GM12892 (cell line): ENCODE results near the gene TLX2. TPM values are rescaled to one million over a fixed set of nuclear protein-coding genes. Genes with fewer than 3 reads are reported as not detected.
"Not testable (repeated sequence)": the region's sequence is repeated elsewhere in the genome, so short reads cannot be mapped to it uniquely, and the experiment has no call there.

Experiments used
- DNase-seq: peaks from one replicate; pipeline ENCODE4 v3.0.0; 2011; ENCODE audit not compliant: insufficient read length
- FAIRE-seq: peaks from 2 replicates; lab custom pipeline; 2011; peaks lifted over from hg19 to GRCh38; lab: Jason Lieb, UNC
- POLR2A ChIP-seq: IDR thresholded peaks from 2 replicates; pipeline ENCODE4 v1.6.1; 2011; ENCODE audit warnings: low read depth, low read length, control low read depth
- POLR2AphosphoS5 ChIP-seq: IDR thresholded peaks from 2 replicates; pipeline ENCODE4 v1.6.1; 2011; ENCODE audit warnings: low read depth, low read length, control low read depth
- TAF1 ChIP-seq: IDR thresholded peaks from 2 replicates; pipeline ENCODE4 v1.6.1; 2011; ENCODE audit warnings: low read depth, mild to moderate bottlenecking, control low read depth, low read length, borderline replicate concordance
- polyA plus RNA-seq: library from polyadenylated mRNA; unstranded; fragments of >200 nt; gene quantifications from one replicate; pipeline ENCODE4 v1.2.1, GENCODE V29; 2012; ENCODE audit warnings: missing spikeins, inconsistent platforms; ENCODE audit not compliant: missing spikeins

TLX2 gene
- not detected for polyA plus RNA-seq

- FAIRE-seq (no peak), DNase-seq (no peak)
- TF ChIP-seq TAF1 (no peak), POLR2AphosphoS5 (no peak), POLR2A (no peak)
These were observed at the start of gene TLX2 for GRCh38 chr2:74514368-74515270. Gene TLX2 (plus strand): TSS chr2:74514450. CDS start chr2:74514807, 357 bp downstream.

GRCh38 chr2:74470742-74471141 lies 43.5 kb upstream of the TLX2 start:
- DNase-seq, FAIRE-seq: not testable (repeated sequence)

DNA sequence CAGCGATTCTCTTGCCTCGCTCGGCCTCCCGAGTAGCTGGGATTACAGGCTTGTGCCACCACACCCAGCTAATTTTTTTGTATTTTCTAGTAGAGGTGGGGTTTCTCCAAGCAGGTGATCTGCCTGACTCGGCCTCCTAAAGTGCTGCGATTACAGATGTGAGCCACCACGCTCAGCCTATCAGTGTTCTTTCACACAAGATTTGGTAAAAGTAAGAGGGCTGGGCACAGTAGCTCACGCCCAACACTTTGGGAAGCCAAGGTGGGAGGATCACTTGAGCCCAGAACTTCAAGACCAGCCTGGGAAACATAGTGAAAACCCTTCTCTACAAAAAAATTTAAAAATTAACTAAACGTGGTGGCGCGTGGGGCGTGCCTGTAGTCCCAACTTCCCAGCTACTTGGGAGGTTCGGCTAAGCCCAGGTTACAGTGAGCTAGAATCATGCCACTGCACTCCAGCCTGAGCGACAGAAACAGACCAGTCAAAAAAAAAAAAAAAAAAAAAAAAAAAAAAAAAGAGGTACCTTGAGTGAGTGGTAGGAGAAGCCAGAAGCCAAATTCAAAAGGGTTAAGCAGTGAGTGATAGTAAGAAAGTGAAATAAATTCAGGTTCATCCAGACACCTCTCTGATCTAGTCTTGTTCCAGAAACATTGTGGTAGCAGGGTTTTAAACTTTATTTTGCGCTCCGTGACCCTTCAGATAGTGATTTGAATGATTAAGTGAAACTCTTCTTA lies 42.8 kb upstream of the TLX2 start:
- no peak for FAIRE-seq
- no peak for DNase-seq
- TF ChIP-seq TAF1: no peak
- TF ChIP-seq POLR2AphosphoS5: no peak
- no peak for TF ChIP-seq POLR2A

- DNase-seq (peak; percentile 78), FAIRE-seq (peak; percentile 91)
- TF ChIP-seq POLR2A: peak; percentile 98
- peak; percentile 66 for TF ChIP-seq TAF1
- TF ChIP-seq POLR2AphosphoS5: peak; percentile 98
These were observed 41.9 kb upstream of the TLX2 start, which contains the start of gene MRPL53 for GRCh38 chr2:74472086-74472944. Gene MRPL53 (minus strand): TSS chr2:74472680. CDS start chr2:74472660, 20 bp downstream.

DNA sequence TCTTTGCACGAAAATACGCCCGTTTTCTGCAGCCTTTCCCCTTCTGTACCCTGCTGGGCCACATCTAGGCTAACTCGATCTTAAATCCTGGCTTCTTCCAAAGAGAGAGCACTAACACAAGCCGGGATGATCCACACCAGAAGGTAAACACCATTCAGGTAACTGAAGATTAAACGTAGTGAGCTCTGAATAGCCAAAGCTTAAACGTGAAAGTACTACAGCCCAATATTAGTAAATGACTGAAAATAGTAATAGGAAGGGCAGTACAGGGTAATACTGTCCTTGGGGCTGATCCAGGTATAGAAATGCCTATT lies 41.3 kb upstream of the TLX2 start:
- TF ChIP-seq POLR2AphosphoS5 (no peak), TAF1 (no peak), POLR2A (no peak)
- FAIRE-seq (no peak), DNase-seq (no peak)

DNA sequence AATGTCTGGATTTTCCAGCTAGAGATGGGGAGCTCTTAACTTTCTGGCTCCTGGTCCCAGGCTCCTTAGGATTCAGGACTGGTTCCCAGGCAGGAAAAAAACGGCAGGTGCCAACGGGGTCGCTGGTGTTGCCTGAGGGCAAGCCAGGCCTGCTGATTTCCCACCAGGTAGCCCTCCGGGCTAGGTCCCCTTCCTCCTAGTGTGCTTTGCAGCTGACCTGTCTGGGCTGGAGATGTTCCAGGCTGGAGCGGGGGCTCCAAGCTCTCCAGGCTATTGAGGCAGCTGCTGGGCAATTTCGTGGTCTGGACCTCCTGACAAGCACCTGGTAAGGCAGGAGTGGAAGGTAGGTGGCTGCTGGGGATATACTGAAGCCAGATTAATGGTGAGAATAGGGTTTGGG lies 39.8 kb upstream of the TLX2 start:
- DNase-seq: no peak
- no peak for TF ChIP-seq POLR2A
- no peak for TF ChIP-seq TAF1
- no peak for TF ChIP-seq POLR2AphosphoS5
- FAIRE-seq: no peak

DNA sequence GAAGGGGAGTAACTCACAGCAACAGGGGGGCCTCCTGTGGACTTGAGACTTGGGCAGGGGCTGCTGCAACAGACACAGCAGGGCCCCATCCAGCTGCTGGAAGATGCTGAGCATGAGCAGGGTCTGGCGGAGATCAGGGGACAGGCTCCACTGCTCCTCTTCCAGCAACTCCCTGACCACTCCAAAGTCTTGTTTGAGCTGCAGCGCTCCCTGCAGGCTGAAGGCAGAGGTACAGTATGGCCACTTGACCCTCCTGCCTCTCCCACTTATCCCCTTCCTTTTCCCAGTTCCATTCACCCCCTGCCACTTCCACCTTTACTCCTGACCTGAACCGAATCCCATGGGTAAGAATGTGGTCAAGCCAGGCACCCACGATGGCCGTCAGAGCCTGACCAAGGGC lies 39.4 kb upstream of the TLX2 start:
- FAIRE-seq (no peak), DNase-seq (no peak)
- TF ChIP-seq POLR2A: no peak
- no peak for TF ChIP-seq POLR2AphosphoS5
- no peak for TF ChIP-seq TAF1

DNA sequence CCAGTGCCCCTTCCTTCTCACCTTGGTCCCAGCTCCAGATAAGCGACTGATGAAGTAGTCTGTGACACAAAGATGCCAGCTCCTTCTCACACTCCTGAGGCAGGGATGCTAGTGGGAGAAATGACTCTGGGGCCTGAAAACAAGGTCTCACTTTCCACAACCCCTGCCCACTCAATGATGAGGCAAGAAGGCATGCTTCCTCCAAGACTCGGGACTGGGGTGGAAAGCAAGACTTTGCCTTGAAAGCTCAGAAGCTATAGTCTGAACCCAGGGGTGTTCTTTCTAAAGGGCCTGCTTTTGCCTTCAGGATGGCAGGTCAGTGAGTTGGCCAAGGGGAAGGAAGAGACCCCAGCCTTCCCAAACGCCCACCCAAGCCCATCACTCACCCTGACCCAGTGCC lies 32.8 kb upstream of the TLX2 start:
- DNase-seq: no peak
- no peak for FAIRE-seq
- TF ChIP-seq TAF1 (no peak), POLR2A (no peak), POLR2AphosphoS5 (no peak)

DNA sequence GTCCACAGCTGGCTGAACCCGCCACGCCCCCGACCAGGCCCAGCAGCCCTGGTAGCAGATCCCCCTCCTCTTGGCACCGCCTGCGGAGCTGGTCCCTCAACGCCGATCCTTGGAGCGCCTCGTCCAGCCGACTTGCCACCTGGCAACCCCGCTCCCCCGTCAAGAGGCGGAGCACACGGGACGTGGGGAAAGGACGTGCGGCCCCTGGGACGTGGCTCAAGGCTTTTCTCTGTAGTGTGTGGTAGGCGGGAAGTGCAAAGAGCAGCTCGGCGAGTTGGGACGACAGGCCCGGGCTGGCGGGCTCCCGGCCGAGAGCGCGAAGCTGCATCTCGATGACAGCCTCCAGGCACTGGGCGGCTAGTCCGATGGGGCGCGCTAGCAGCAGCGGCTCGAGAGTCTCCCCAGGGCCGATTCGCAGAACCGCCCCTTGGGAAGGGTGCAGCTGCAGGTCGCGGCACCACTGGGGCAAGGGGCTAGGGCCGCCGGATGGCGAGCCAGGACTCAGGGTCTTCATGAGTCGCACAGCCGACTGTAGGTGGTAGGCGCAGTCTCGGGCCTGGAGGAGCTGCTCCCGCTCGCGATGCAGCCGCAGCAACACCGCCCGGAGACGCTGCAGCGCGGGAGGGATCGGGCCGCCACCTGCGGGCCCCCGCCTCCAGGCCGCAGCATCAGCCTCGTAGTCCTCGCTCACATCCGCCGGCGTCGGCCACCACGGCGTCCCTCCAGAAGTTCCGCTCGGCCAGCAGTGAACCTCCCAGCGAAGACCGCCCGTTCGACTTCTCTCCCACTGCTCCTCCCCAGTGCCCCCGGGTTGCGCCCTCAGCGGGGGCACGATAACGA lies 32.1 kb upstream of the TLX2 start:
- DNase-seq (peak; percentile 52), FAIRE-seq (peak; percentile 9)
- no peak for TF ChIP-seq POLR2A
- TF ChIP-seq TAF1: peak; percentile 15; the same call in 1 of the 2 replicates
- 0 out of 2 replicates have a peak, but pooled peaks have one; percentile 7 for TF ChIP-seq POLR2AphosphoS5
